GM18907 (cell line): ENCODE data around the gene CLEC16A.
"Not testable (repeated sequence)": the region's sequence is repeated elsewhere in the genome, so short reads cannot be mapped to it uniquely, and the experiment has no call there.

Experiments
- ATAC-seq: cut with Tn5 transposase; IDR thresholded peaks from one replicate; pipeline ENCODE4 v1.9.1; 2021; ENCODE audit warnings: mild to moderate bottlenecking, moderate library complexity; ENCODE audit not compliant: unreplicated experiment

CLEC16A gene

GRCh38 chr16:11205754-11206581 lies 261.6 kb downstream of the CLEC16A start:
- no peak for ATAC-seq

GRCh38 chr16:11207646-11208045 lies 263.3 kb downstream of the CLEC16A start:
- ATAC-seq: no peak

GRCh38 chr16:11208916-11209665 lies 264.7 kb downstream of the CLEC16A start:
- ATAC-seq: no peak

- no peak for ATAC-seq
Measured at GRCh38 chr16:11210260-11210659, 265.9 kb downstream of the CLEC16A start.

- ATAC-seq: no peak
Measured at GRCh38 chr16:11211061-11211976, 267.0 kb downstream of the CLEC16A start.

GRCh38 chr16:11211977-11212797 lies 267.8 kb downstream of the CLEC16A start:
- ATAC-seq: no peak

- ATAC-seq: no peak
Measured at GRCh38 chr16:11212798-11213196, 268.4 kb downstream of the CLEC16A start.

- no peak for ATAC-seq
Measured at GRCh38 chr16:11213373-11213772, 269.0 kb downstream of the CLEC16A start.

- ATAC-seq: no peak
Measured at GRCh38 chr16:11213799-11214198, 269.4 kb downstream of the CLEC16A start.

- no peak for ATAC-seq
Measured at GRCh38 chr16:11215935-11216556, 271.7 kb downstream of the CLEC16A start.

GRCh38 chr16:11217651-11218603 lies 273.6 kb downstream of the CLEC16A start:
- ATAC-seq: no peak

GRCh38 chr16:11218604-11218962 lies 274.2 kb downstream of the CLEC16A start:
- no peak for ATAC-seq

GRCh38 chr16:11219178-11219577 lies 274.8 kb downstream of the CLEC16A start:
- ATAC-seq: no peak

GRCh38 chr16:11220507-11220906 lies 276.1 kb downstream of the CLEC16A start:
- ATAC-seq: not testable (repeated sequence)

GRCh38 chr16:11224096-11224893 lies 279.9 kb downstream of the CLEC16A start:
- ATAC-seq: peak; percentile 50

- ATAC-seq: peak; percentile 86
Measured at GRCh38 chr16:11224894-11225676, 280.7 kb downstream of the CLEC16A start.
